Thymus (tissue), 11 donors: ENCODE results near the gene RAPGEFL1. TPM values are rescaled to one million over a fixed set of nuclear protein-coding genes. Genes with fewer than 3 reads are reported as not detected.

Experiments
- DNase-seq, 9 donors: peaks; one replicate each; pipeline ENCODE4 v3.0.0-alpha.2; 2013; ENCODE audit warnings: low spot score in 9 of 9, low read depth in 6 of 9, missing footprints in 1 of 9
- H3K27ac ChIP-seq, 2 donors: one replicate each; pipeline ENCODE4 v1.5.1; 2013; ENCODE audit warnings: control low read depth in 1 of 2, low read depth in 1 of 2, low read length in 1 of 2, mild to moderate bottlenecking in 1 of 2, moderate library complexity in 1 of 2
- H3K27me3 ChIP-seq, 2 donors: one replicate each; pipeline ENCODE4 v1.5.1; 2013; ENCODE audit warnings: low read length in 1 of 2; ENCODE audit not compliant: control insufficient read depth in 2 of 2, insufficient read depth in 1 of 2
- H3K36me3 ChIP-seq, 2 donors: one replicate each; pipeline ENCODE4 v1.5.1; 2013; ENCODE audit warnings: low read length in 1 of 2, mild to moderate bottlenecking in 1 of 2, moderate library complexity in 1 of 2; ENCODE audit not compliant: control insufficient read depth in 2 of 2, insufficient read depth in 2 of 2
- H3K4me1 ChIP-seq, 2 donors: one replicate each; pipeline ENCODE4 v1.5.1; 2013; ENCODE audit warnings: low read length in 2 of 2; ENCODE audit not compliant: control insufficient read depth in 2 of 2, insufficient read depth in 2 of 2
- H3K4me3 ChIP-seq, 2 donors: one replicate each; pipeline ENCODE4 v1.5.1; 2013; ENCODE audit warnings: low read length in 2 of 2, control low read depth in 1 of 2, mild to moderate bottlenecking in 1 of 2
- H3K9me3 ChIP-seq, 2 donors: one replicate each; pipeline ENCODE4 v1.5.1; 2013; ENCODE audit warnings: low read length in 1 of 2, mild to moderate bottlenecking in 1 of 2; ENCODE audit not compliant: control insufficient read depth in 2 of 2, insufficient read depth in 1 of 2
- WGBS: extraction: QIAGEN DNeasy Blood & Tissue Kit; methylation state at CpG from one replicate; pipeline ENCODE4 v1.1.7; 2013; 5-methylcytosine and 5-hydroxymethylcytosine counted together
- polyA plus RNA-seq: library from polyadenylated mRNA; stranded (reverse); fragments of 200-250 nt; gene quantifications from one replicate; pipeline ENCODE4 v1.2.3, GENCODE V29; 2013
- total RNA-seq: library from RNA; stranded (reverse); fragments of 120-200 nt; gene quantifications from one replicate; pipeline ENCODE4 v1.2.4, GENCODE V29; 2013
- donor health status: healthy.

The RAPGEFL1 gene
- total and polyA plus RNA-seq, 2 donors = 0.99 to 17.4 TPM

DNA sequence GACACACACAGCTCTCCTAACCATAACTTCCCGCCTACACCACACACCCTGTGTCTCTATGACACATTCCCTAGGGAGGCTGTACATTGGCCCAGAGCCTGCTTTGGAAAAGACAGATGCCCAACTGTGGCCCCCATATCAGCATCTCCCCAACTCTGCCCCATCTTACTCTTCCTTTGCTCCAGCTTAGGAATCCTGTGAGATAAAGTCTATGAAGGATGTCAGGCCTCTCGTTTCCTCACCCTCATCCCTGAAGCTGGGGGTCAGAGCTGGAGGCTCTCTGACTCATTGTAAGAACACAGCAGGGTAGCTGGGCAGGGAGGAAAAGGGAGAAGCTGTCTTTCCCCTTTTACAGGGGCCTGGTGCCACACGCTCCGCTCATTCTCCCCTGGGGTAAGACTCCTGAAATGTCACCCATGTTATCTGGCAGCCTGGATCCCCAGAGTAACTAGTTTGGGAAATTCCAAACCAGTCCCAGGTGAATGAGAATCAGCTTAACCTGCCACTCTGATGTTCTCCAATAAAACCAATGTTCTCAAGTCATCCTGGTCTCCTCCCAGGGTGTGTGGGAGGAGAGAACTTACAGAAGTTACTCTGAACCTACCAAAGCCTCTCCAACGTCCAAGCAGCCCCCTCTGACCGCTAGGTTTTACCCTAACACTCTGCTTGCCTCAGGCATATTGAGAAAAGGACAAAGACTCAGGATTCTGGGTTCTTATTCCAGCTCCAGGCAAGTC is 2.8 kb downstream of the RAPGEFL1 start:
- Histone ChIP-seq H3K36me3 (peaks cover 10% of the 10 kb centered on the region in 2 donors), H3K9me3 (no peaks in the 10 kb centered on the region), H3K27me3 (peaks cover 4 to 13% of the 10 kb centered on the region in 2 donors), H3K4me3 (no peak overlapping the region), H3K27ac (no peak overlapping the region), H3K4me1 (peaks cover 7 to 21% of the 10 kb centered on the region in 2 donors)
- WGBS = 96% methylated on average over 6 of the region's 6 CpGs
- no peak for DNase-seq

DNA sequence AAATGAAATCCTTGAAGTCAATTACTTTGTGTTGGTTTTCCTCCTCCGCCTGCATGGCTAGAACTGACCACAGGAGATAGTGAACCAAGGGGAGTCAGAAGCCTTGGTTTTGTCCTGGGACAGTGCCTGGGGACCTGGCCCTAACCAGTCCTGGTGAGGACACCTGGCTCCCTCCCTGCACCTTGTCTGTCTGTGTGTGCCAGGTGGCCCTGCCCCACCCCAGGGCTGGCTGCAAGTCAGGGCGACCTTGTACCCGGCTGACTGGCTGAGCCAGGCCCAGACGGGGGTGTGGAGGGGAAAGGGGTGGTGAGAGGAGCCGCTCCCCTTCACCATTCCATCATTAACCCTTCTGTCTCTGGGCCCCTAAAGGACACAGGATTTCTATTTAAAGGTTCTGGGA is 3.4 kb downstream of the RAPGEFL1 start:
- H3K27me3 ChIP-seq = peaks cover 4 to 13% of the 10 kb centered on the region in 2 donors
- peaks cover 7 to 21% of the 10 kb centered on the region in 2 donors for H3K4me1 ChIP-seq
- DNase-seq = no peak
- H3K36me3 ChIP-seq = peaks cover 8 to 10% of the 10 kb centered on the region in 2 donors
- no peak overlapping the region for H3K27ac ChIP-seq
- H3K4me3 ChIP-seq = no peak overlapping the region
- WGBS = 93% methylated on average over 5 of the region's 5 CpGs
- H3K9me3 ChIP-seq = no peaks in the 10 kb centered on the region

DNA sequence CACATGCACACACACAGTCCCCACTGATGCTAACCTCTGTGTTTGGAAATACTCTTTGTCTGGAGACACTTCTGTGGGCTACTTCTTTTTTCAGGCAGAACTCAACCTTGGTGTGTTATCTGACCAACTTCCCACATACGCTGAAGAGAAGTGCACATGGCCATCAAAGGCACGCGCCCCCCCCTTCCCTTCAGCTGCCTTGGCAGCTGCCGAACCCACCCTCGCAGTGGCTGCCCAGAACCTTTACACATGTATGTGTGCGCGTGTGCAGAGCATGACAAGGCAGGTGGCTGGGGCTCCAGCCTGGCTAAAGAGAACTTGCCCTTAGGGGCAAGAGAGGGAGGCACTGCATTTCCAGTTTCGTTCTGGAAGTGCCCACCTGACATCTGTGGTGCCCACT is 3.9 kb downstream of the RAPGEFL1 start:
- H3K9me3 ChIP-seq = no peaks in the 10 kb centered on the region
- H3K4me1 ChIP-seq = peaks cover 7 to 21% of the 10 kb centered on the region in 2 donors
- 93% methylated on average over 8 of the region's 8 CpGs for WGBS
- no peak for DNase-seq
- H3K36me3 ChIP-seq = peaks cover 5 to 6% of the 10 kb centered on the region in 2 donors
- H3K27me3 ChIP-seq = peaks cover 4 to 13% of the 10 kb centered on the region in 2 donors
- no peak overlapping the region for H3K27ac ChIP-seq
- no peak overlapping the region for H3K4me3 ChIP-seq

DNA sequence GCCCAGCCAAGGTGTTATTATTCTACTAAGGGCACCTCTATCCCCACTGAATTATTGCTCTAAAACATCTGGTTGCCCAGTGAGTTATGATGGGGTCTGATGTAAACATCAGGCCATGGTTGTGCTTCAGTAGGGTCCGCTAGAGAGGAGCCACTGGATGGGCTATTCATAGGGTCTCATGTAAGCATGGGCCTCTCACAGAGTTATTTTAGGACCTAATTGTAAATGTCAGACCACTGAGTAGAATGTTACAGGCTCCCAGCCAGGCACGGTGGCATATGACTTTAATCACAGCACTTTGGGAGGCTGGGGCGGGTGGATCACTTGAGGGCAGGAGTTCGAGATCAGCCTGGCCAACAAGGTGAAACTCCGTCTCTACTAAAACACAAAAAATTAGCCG is 5.3 kb downstream of the RAPGEFL1 start:
- Histone ChIP-seq H3K9me3 (no peaks in the 10 kb centered on the region), H3K27me3 (peaks cover 4 to 11% of the 10 kb centered on the region in 2 donors), H3K4me1 (peaks cover 2 to 9% of the 10 kb centered on the region in 2 donors), H3K36me3 (no peaks in the 10 kb centered on the region), H3K4me3 (no peak overlapping the region), H3K27ac (no peak overlapping the region)
- WGBS = 97% methylated on average over 6 of the region's 6 CpGs
- no peak for DNase-seq

DNA sequence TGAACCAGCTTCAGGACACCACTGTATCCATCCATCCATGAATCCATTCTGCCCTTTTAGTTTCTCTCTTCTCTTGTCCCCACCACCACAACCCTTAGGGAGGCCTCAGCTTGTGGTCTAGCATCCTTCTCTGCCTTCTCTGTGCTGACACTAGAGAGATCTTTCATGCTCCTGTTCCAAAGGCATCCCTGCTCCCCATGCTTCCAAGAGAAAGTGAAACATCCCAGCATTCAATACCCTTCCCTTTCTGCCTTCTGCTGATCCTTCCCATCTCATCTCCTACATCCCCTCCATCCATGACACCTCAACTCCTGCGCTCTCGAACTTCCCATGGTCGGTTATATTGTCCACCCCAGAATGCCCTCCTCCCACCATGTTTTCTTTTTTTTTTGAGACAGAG is 10.0 kb downstream of the RAPGEFL1 start:
- peaks cover 0 to 4% of the 10 kb centered on the region in 2 donors for H3K9me3 ChIP-seq
- H3K27ac ChIP-seq = no peak overlapping the region
- H3K4me3 ChIP-seq = no peak overlapping the region
- H3K4me1 ChIP-seq = peaks cover 5 to 15% of the 10 kb centered on the region in 2 donors
- 97% methylated on average over 3 of the region's 3 CpGs for WGBS
- DNase-seq = no peak
- no peaks in the 10 kb centered on the region for H3K36me3 ChIP-seq
- H3K27me3 ChIP-seq = peaks cover 0 to 18% of the 10 kb centered on the region in 2 donors

DNA sequence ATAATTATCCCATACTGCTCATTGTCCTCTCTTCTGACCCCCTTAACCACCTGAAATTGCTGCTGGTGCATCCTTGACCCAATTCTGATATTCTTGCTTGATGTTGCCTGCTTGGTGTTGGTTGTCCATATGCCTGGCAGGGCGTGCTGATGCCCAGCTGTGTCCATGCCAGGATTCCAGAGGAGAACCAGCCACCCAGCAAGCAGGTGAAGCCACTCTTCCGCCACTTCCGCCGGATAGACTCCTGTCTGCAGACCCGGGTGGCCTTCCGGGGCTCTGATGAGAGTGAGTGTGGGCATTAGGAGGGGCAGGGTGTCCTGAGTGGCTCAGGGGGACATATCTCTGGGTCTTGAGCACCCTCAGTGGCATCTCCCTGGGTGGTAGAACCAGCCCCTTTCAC is 11.4 kb downstream of the RAPGEFL1 start:
- WGBS = 97% methylated on average over 6 of the region's 6 CpGs
- Histone ChIP-seq H3K4me3 (no peak overlapping the region), H3K27me3 (peaks cover 0 to 18% of the 10 kb centered on the region in 2 donors), H3K36me3 (no peaks in the 10 kb centered on the region), H3K9me3 (peaks cover 0 to 4% of the 10 kb centered on the region in 2 donors), H3K27ac (no peak overlapping the region), H3K4me1 (peaks cover 5 to 15% of the 10 kb centered on the region in 2 donors)
- no peak for DNase-seq

DNA sequence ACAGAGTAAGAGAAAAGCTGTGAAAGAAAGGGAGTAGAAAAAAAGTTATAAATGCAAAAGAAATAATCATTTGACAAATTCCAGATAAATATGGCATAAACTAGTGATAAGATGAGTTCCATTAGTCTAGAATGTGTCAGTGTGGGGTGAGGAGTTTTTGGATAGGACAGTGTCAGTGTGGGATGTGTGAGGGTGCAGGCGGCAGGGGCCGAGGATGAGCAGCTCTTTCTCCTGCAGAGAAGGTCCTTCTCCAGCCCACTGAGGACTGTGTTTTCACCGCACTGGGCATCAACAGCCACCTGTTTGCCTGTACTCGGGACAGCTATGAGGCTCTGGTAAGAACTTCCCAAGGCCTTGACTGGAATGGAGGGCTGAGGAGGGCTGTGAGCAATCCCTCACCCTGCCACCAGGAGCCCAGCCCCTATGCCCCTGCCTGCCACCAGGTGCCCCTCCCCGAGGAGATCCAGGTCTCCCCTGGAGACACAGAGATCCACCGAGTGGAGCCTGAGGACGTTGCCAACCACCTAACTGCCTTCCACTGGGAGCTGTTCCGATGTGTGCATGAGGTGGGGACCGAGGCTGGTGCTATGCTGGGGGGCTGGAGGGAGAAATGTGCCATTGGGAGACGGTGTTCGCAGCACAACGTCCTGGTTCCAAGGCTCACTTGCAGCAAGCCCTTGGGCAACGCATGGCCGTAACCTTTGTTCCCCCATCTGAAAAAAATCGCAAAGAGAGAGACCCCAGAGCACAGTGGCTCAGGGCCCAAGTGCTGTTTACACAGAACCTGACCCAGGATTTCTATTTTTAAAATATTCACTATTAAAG is 13.1 kb downstream of the RAPGEFL1 start:
- DNase-seq = peak in 1 of 9 donors; percentile 34
- no peaks in the 10 kb centered on the region for H3K36me3 ChIP-seq
- no peak overlapping the region for H3K27ac ChIP-seq
- WGBS = 72% methylated on average over 15 of the region's 15 CpGs
- H3K4me1 ChIP-seq = peaks cover 5 to 15% of the 10 kb centered on the region in 2 donors
- no peak overlapping the region for H3K4me3 ChIP-seq
- peaks cover 0 to 18% of the 10 kb centered on the region in 2 donors for H3K27me3 ChIP-seq
- peaks cover 0 to 4% of the 10 kb centered on the region in 2 donors for H3K9me3 ChIP-seq

DNA sequence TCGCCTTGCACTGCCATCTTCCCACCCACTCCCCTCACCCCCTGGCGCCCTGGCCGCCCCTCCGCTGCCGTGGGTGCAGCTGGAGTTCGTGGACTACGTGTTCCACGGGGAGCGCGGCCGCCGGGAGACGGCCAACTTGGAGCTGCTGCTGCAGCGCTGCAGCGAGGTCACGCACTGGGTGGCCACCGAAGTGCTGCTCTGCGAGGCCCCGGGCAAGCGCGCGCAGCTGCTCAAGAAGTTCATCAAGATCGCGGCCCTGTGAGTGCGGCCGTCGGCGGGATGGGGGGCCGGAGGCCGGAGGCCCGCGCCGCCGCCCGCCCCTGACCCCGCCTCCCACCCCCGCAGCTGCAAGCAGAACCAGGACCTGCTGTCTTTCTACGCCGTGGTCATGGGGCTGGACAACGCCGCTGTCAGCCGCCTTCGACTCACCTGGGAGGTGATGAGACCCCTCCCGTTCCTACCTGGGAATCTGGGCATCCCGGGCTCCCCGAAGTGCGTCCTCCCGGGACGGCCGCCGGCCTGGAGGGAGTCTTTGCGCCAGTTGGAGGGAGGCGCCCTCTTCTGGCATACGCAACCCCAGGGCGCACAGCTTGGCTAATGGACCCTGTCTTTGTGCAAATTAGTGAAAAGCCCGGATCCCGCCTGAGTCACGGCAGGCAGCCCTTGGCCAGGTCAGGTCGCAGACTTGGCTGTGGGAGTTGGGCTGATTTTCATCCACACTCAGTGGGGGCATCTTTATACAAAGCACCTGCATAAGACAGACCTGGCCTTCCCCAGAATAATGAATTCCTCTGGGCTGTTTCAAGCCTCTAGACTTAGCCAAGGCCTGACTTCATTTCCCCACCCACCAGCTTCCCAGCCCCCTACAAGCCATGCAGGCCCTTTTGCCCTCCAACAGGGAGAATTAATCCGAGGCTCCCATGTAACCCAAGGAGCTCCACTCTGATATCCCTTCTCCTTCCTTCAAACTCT is 14.3 kb downstream of the RAPGEFL1 start:
- H3K4me3 ChIP-seq = peak overlapping the region; percentile 45 to 65
- H3K9me3 ChIP-seq = peaks cover 0 to 4% of the 10 kb centered on the region in 2 donors
- H3K36me3 ChIP-seq = no peaks in the 10 kb centered on the region
- 3% methylated on average over 60 of the region's 60 CpGs for WGBS
- peaks cover 0 to 18% of the 10 kb centered on the region in 2 donors for H3K27me3 ChIP-seq
- H3K4me1 ChIP-seq = peaks cover 5 to 15% of the 10 kb centered on the region in 2 donors
- H3K27ac ChIP-seq = no peak overlapping the region
- DNase-seq = peak in 5 of 9 donors; percentile 34 to 69 (median 50)
